HT-29 (cell line): ENCODE data around the gene STXBP4. TPM values are rescaled to one million over a fixed set of nuclear protein-coding genes. Genes with fewer than 3 reads are reported as not detected.

ENCODE experiments used
- DNase-seq: peaks from one replicate; pipeline ENCODE4 v3.0.0-alpha.2; 2015; ENCODE audit warnings: low spot score
- total RNA-seq: library from RNA; depleted of rRNA; stranded (reverse); fragments of >200 nt; shearing (Covaris generic); gene quantifications from 2 replicates; pipeline ENCODE4 v1.2.3, GENCODE V29; 2014; rRNA removed

The STXBP4 gene
- 3.4 and 4.1 TPM in 2 replicates for total RNA-seq

- peak; percentile 99 for DNase-seq
Measured at GRCh38 chr17:54968262-54968987, at the start of gene STXBP4, which contains the start of gene COX11. STXBP4 (plus strand) TSS chr17:54968765; CDS start chr17:54986220, 17,455 bp downstream. COX11 (minus strand) TSS chr17:54968654; CDS start chr17:54968646, 8 bp downstream.

- DNase-seq, result no peak
Measured at GRCh38 chr17:54919425-54919824, 49.1 kb upstream of the STXBP4 start.

- no peak for DNase-seq
Measured at GRCh38 chr17:54920819-54921218, 47.7 kb upstream of the STXBP4 start.

DNA sequence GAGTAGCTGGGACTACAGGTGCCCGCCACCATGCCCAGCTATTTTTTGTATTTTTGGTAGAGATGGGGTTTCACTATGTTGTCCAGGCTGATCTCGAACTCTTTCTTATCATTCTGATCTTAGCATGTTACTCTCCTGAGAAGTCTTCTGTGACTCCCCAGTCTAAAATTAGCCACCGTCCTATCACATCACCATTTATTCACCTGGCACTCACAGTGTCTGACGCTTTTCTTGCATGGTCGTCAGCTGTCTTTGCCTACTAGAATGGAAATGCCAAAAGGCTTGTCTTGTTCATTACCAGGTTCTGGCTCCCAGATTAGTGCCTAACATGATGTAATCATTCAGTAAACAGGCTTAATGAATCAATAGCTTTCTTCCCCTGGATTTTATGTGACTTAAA is 44.2 kb upstream of the STXBP4 start:
- DNase-seq, result no peak

DNA sequence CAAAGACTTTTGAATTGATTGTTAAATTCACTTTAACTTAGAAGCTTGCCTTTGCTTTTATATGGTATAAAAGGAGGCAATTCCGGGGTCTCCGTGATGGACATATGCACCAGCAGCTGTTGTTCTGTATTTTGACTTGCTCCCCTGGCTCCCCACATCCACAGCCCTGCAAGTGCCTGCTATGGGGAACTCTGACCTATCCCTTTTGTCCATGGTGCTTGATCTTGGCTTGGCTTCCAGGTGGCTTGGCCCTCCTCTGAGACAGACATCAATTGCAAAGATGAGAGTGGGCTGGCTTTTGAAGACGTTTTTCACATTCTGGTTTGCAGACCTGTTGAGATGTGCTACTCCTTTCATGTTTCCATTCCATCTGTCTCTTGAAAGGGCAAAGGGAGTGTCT is 41.0 kb upstream of the STXBP4 start:
- DNase-seq, result no peak

DNA sequence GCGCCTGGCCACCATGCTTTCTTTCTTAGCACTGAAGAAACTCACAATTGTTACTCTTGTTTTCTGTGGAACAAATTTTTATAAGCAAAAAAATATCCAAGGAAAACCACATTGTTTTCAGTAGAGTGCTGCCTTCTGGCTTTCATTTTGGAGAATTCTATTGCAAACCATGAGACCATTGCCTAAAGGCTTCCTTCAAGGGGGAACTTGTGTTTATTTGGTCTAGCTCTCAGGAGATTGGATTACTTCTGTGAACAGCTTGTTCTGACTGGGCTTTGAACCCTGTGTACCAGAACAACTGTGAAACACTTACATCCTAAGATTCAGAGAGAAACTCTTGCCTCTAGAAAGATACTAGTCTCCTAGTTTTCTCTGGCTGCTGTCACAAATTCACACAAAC is 35.9 kb upstream of the STXBP4 start:
- no peak for DNase-seq

DNA sequence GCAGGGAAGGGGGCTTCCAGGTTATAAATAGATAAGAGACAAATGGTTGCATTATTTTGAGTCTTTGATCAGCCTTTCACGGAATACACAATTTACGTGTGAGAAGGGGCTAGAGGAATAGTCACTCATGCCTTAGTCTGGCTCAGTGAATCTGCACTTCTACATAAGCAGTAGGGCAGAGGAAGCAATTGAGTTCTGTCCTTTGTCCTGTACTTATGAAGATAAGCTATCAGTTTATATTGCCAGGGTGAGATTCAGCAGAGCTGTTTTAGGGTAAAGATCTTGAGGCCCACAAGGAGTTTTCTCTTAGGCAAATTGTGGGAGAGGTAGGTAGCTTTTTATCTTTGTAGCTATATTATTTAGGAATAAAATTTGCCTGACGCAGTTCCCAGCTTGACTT is 34.6 kb upstream of the STXBP4 start:
- DNase-seq, result no peak

GRCh38 chr17:54935471-54935870 is 33.1 kb upstream of the STXBP4 start:
- no peak for DNase-seq

- DNase-seq, result no peak
Measured at GRCh38 chr17:54937018-54937417, 31.5 kb upstream of the STXBP4 start.

DNA sequence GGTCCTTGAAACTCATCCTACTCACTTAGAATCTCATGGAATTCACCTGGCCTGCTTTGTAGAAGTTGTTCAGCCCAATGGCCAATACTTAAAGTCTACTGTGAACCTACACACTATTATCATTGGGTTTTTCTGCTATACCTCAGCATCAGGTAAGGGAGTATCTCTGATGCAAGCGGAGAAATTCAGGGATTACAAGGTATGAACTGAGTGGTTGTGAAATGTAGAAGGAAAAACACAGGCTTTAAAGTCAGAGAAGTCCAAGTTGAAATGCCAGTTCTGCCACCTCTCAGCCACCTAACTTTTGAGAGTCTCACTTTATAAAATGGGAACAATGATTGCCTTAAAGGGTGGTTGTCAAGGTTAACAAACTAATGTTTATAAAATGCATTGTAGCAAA is 31.1 kb upstream of the STXBP4 start:
- DNase-seq, result no peak

- DNase-seq, result no peak
Measured at GRCh38 chr17:54941285-54941684, 27.3 kb upstream of the STXBP4 start.

DNA sequence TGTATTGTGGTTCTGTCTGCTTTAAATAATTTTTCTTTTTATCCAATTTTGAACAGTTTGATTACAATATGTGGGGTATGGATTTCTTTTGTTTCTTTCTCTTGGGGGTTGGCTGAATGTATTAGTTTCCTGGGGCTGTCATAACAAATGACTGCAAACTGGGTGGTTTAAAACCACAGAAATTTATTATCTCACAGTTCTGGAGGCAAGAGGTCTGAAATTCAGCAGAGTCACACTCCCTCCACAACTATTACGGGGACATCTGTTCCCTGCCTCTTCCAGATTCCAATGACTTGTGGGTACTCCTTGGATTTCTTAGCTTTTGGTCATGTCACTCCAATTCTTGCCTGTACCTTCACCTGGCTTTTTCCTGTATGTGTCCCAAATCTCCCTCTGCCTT is 23.8 kb upstream of the STXBP4 start:
- DNase-seq, result no peak

DNA sequence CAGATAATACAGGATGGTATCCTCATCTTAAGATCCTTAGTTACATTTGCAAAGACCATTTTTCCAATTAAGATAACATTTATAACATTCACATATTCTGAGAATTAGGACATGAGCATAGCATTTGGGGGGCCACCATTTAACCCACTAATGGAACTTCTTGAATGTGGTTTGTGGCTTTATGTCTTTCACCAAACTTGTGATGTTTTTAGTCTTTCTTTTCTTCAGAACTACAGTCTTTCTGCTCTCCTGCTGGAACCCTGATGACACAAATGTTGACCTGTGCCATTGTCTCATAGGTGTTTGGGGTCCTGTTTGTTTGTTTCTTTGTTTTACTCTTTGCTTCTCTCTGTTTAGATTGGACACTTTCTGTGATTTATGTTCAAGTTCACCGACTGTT is 23.3 kb upstream of the STXBP4 start:
- DNase-seq, result no peak

DNA sequence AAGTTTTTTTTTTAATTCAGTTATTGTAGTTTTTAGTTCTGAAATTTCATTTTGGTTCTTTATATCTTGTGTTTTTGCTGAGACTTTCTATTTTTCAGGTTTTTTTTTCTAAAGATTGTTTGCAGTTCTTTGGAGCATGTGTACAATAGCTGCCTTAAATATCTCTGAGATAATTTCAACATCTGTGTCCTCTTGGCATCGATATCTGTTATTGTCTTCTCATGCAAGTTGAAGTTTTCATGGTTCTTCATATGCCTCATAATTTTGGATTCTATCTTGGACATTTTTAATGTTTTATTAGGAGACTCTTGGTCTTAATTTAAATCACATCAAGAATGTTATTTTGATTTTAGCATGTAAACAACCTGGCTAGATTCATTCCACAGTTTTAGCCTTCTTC is 22.9 kb upstream of the STXBP4 start:
- DNase-seq, result no peak

- no peak for DNase-seq
Measured at GRCh38 chr17:54947396-54947795, 21.2 kb upstream of the STXBP4 start.

DNA sequence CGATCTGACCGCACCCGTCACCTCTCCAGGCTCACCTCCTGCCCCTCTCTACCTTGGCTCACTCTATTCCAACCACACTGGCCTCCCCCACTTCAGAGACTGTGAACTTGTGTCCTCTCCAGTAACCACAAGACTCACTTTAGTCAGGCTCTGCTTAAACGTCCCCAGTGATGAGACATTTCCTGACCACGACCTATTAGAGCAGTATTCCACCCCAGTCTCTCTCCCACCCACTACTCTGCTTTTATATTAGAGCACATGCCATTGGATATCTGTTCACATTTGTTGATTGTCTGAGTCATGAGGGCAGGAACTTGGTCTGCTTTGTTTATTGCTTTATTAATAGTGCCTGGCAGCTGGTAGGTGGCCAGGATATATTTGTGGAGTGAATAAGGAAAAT is 20.2 kb upstream of the STXBP4 start:
- DNase-seq, result no peak

GRCh38 chr17:54950116-54950515 is 18.4 kb upstream of the STXBP4 start:
- no peak for DNase-seq

GRCh38 chr17:54951286-54951685 is 17.3 kb upstream of the STXBP4 start:
- DNase-seq, result no peak

DNA sequence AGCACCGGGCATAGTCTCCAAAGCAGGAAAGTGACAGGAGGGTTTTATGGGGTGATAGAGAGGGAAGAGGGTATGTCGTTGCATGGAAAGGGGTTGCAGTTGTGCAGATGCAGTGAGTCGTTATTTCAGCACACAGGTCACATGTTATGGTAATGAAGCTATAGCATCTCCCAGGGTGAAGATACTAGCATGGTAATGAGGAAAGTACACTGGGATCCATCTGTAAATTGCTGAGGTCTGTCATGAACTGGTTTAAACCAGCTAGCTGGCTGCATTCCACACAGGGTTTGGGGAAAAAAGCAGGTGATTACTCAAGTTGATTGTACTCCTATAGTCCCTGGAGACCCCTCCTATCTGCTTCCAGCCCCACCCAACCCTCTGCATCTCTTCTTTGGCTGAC is 11.8 kb upstream of the STXBP4 start:
- no peak for DNase-seq

- DNase-seq, result peak; percentile 79
Measured at GRCh38 chr17:54967621-54968261, 824 bp upstream of the STXBP4 start.

GRCh38 chr17:54968988-54969332 is 395 bp downstream of the STXBP4 start:
- no peak for DNase-seq

DNA sequence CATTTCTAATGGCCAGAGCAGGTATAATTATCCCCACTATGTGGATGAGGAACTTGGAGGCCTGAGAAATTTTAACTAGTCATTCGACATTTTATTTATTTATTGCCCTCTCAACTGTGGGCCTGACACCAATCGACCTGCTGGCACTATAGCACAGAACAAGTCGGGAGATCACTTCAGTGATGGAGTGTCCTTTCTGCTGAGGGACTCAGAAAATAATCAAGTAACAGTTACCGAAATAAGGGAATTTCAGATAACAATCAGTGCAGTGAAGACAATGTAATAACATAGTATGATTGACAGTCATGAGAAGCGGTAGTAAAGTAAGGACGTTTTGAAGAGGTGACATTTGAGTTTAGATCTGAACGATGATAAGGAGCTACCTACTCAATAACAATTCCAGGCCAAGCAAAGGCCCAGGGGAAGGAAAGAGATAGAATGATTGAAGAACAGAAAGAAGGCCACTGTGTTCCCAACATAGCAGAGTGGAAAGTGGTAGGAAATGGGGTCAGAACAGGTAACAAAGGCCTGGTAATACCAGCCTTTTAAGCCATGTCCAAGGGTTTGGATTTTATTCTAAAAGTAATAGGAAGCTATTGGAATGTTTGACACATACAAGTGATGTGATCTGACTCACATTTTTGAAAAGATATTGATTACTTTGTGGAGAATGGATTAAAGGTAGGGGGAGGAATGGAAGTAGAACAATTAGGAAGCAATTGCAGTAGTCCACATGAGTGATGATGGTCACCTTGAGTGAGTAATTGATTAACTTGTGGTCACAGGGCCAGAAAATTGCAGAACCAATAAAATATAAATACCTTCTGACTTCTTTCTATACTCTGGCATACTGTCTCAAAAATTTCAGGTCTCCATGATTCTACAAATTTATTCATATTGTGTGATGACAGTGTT is 1.4 kb downstream of the STXBP4 start:
- DNase-seq, result peak; percentile 5
